NCI-H128 (cell line): ENCODE results near the gene CDYL.
"Not testable (repeated sequence)": the region's sequence is repeated elsewhere in the genome, so short reads cannot be mapped to it uniquely, and the experiment has no call there.

ENCODE experiments used
- DNase-seq: peaks from one replicate; lab custom pipeline; 2025; ENCODE audit not compliant: unreplicated experiment; lab: John Stamatoyannopoulos, UW

Gene CDYL

GRCh38 chr6:4840169-4840568 is 64.0 kb downstream of the CDYL start:
- DNase-seq: no peak

GRCh38 chr6:4844108-4844507 is 67.9 kb downstream of the CDYL start:
- DNase-seq: no peak

GRCh38 chr6:4846387-4846786 is 70.2 kb downstream of the CDYL start:
- DNase-seq: no peak

- no peak for DNase-seq
Observed at GRCh38 chr6:4848382-4849068, 72.3 kb downstream of the CDYL start.

- no peak for DNase-seq
Observed at GRCh38 chr6:4849226-4850022, 73.2 kb downstream of the CDYL start.

GRCh38 chr6:4851035-4851434 is 74.8 kb downstream of the CDYL start:
- no peak for DNase-seq

- DNase-seq: not testable (repeated sequence)
Observed at GRCh38 chr6:4852186-4852585, 76.0 kb downstream of the CDYL start.

GRCh38 chr6:4852938-4853337 is 76.7 kb downstream of the CDYL start:
- DNase-seq: no peak

- no peak for DNase-seq
Observed at GRCh38 chr6:4853349-4853748, 77.1 kb downstream of the CDYL start.

- DNase-seq: no peak
Observed at GRCh38 chr6:4853782-4854511, 77.7 kb downstream of the CDYL start.

- DNase-seq: no peak
Observed at GRCh38 chr6:4856785-4857184, 80.6 kb downstream of the CDYL start.

- DNase-seq: no peak
Observed at GRCh38 chr6:4858194-4859015, 82.2 kb downstream of the CDYL start.

GRCh38 chr6:4860387-4860786 is 84.2 kb downstream of the CDYL start:
- DNase-seq: no peak

- no peak for DNase-seq
Observed at GRCh38 chr6:4861564-4861963, 85.4 kb downstream of the CDYL start.

GRCh38 chr6:4864519-4864918 is 88.3 kb downstream of the CDYL start:
- no peak for DNase-seq

- not testable (repeated sequence) for DNase-seq
Observed at GRCh38 chr6:4865006-4865405, 88.8 kb downstream of the CDYL start.

- DNase-seq: no peak
Observed at GRCh38 chr6:4870821-4871494, 94.8 kb downstream of the CDYL start.

- DNase-seq: no peak
Observed at GRCh38 chr6:4871825-4872224, 95.6 kb downstream of the CDYL start.

- DNase-seq: no peak
Observed at GRCh38 chr6:4872841-4873240, 96.6 kb downstream of the CDYL start.

GRCh38 chr6:4873928-4874327 is 97.7 kb downstream of the CDYL start:
- no peak for DNase-seq
